GM10266 (cell line): ENCODE data around the gene GPR135.

Experiments
- DNase-seq: peaks from one replicate; pipeline ENCODE4 v3.0.0; 2012; ENCODE audit errors: extremely low spot score
- TF ChIP-seq, protein P1 (sequence below): IDR thresholded peaks from 2 replicates; pipeline ENCODE4 v1.5.1; 2012; ENCODE audit warnings: mild to moderate bottlenecking, low read depth; ENCODE audit not compliant: control insufficient read depth, insufficient read depth; ENCODE audit errors: missing control alignments

GPR135 gene

GRCh38 chr14:59507063-59507751, 42.0 kb upstream of the GPR135 start:
- TF ChIP-seq, protein P1, sequence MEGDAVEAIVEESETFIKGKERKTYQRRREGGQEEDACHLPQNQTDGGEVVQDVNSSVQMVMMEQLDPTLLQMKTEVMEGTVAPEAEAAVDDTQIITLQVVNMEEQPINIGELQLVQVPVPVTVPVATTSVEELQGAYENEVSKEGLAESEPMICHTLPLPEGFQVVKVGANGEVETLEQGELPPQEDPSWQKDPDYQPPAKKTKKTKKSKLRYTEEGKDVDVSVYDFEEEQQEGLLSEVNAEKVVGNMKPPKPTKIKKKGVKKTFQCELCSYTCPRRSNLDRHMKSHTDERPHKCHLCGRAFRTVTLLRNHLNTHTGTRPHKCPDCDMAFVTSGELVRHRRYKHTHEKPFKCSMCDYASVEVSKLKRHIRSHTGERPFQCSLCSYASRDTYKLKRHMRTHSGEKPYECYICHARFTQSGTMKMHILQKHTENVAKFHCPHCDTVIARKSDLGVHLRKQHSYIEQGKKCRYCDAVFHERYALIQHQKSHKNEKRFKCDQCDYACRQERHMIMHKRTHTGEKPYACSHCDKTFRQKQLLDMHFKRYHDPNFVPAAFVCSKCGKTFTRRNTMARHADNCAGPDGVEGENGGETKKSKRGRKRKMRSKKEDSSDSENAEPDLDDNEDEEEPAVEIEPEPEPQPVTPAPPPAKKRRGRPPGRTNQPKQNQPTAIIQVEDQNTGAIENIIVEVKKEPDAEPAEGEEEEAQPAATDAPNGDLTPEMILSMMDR: peak; percentile 84
- peak; percentile 40 for DNase-seq

DNA sequence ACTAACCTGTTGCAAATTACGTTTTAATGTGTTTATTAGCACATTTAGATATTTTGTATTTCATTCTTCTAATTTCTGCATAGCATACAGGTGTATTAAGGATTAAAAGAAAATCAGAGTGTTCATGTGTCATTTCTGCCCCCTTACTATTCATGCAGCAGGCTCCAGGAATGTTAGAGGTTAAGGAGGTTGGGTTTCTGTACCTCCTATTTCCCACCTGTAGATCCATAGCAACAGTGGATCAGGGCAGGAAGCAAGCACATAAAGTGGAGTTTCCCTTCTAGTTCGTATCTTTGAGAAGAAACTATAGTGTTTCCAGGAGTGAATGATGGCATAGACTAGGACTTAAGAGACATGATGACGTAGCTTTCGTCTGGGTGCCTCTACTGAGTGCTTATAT, 38.1 kb upstream of the GPR135 start:
- TF ChIP-seq, protein P1: no peak
- DNase-seq: no peak

- DNase-seq: no peak
- TF ChIP-seq, protein P1: no peak
These were observed 35.6 kb upstream of the GPR135 start for GRCh38 chr14:59500732-59501131.

DNA sequence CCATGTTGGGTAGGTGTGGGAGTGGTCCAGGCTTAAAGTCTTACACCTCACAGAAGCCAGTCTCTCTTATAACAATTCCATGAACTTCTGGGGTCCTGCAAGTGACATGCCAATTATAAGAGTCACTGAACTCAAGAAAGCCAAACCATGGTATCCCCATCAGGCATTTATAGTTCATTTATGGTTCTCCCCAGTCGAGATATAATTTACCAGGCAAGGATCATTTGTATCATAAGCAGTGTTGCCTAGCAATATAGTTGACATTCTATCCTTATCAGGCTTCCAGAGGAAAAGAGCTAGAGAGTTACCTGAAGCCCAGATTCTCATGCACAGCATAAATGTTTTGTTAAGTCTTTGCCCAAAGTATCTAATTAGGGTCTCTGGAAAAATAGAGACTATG, 27.2 kb upstream of the GPR135 start:
- DNase-seq: no peak
- TF ChIP-seq, protein P1: no peak

DNA sequence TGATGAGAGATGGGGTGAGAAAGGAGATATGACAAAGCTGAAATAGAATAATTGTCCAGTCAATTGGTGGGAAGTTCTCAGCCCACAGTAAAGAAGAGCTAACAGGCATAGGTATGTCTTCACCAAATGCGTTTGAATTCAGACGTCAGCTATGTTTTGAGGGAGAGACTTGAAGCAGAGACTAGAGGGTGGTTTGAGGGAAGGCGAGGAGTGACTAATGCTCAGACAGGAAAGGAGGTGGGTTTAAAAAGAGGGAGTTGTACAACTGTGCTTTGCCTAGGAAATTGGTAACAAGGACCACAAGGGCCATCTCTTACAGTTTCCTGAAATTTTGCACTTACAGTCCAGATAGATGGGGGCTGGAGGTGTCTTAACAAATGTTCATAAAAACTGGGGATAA, 25.6 kb upstream of the GPR135 start:
- TF ChIP-seq, protein P1: no peak
- DNase-seq: no peak

GRCh38 chr14:59484639-59485175, 19.5 kb upstream of the GPR135 start:
- no peak for DNase-seq
- TF ChIP-seq, protein P1: no peak
